Endothelial cell of umbilical vein (primary cell): ENCODE data around the gene FAM229A. TPM values are rescaled to one million over a fixed set of nuclear protein-coding genes. Genes with fewer than 3 reads are reported as not detected.

ENCODE experiments used
- BruUV-seq: library from RNA; stranded (reverse); fragments of 400-500 nt; replicated peaks from 2 replicates; lab custom pipeline; 2021; lab: Mats Ljungman, UMichigan
- CTCF ChIA-PET: fragments of 300-600, 350-600 bp; sonication (Branson Sonifier 250); formaldehyde crosslinking; loops from one replicate; lab custom pipeline; 2021; ENCODE audit warnings: antibody characterized with exemption, inconsistent platforms; lab: Charles Lee
- POLR2A ChIA-PET: fragments of 300-600, 350-600 bp; sonication (Branson Sonifier 250); formaldehyde crosslinking; loops from one replicate; lab custom pipeline; 2021; ENCODE audit warnings: antibody characterized with exemption, inconsistent platforms; lab: Charles Lee
- DNase-seq: peaks from one replicate; pipeline ENCODE4 v3.0.0-alpha.2; 2011; ENCODE audit warnings: low read depth, low spot score
- FAIRE-seq: peaks from 2 replicates; lab custom pipeline; 2011; peaks lifted over from hg19 to GRCh38; lab: Jason Lieb, UNC
- H2AFZ ChIP-seq: 2 replicates; pipeline ENCODE4 v1.6.0; 2012; ENCODE audit warnings: low read depth, low read length, control low read depth, inconsistent platforms
- H3K27ac ChIP-seq: 2 replicates; pipeline ENCODE4 v1.5.1; 2011; ENCODE audit warnings: low read depth, mild to moderate bottlenecking, control low read depth, low read length, moderate library complexity; ENCODE audit not compliant: insufficient read depth
- H3K27me3 ChIP-seq, 2 experiments: 2 replicates each; pipeline versions ENCODE4 v1.6.0 to v1.6.1; 2011; ENCODE audit warnings: low read length in 2 of 2, mixed read lengths in 1 of 2; ENCODE audit not compliant: control insufficient read depth in 2 of 2, insufficient read depth in 2 of 2
- H3K36me3 ChIP-seq, 2 experiments: 2 replicates in 1 of 2; 3 replicates in 1 of 2; pipeline ENCODE4 v1.5.1; 2011; ENCODE audit warnings: low read length in 2 of 2, mild to moderate bottlenecking in 1 of 2, moderate library complexity in 1 of 2; ENCODE audit not compliant: control insufficient read depth in 2 of 2, insufficient read depth in 2 of 2; ENCODE audit errors: extremely low read depth in 1 of 2
- H3K4me1 ChIP-seq: 3 replicates; pipeline ENCODE4 v1.5.1; 2011; ENCODE audit warnings: mild to moderate bottlenecking, low read length; ENCODE audit not compliant: control insufficient read depth, insufficient read depth; ENCODE audit errors: extremely low read depth
- H3K4me2 ChIP-seq: 2 replicates; pipeline ENCODE4 v1.6.1; 2011; ENCODE audit warnings: low read length, control low read depth, mixed read lengths; ENCODE audit not compliant: insufficient read depth
- H3K4me3 ChIP-seq, 3 experiments: fragments of 200-600 bp in 1 of 3; sonication (generic), shearing (Covaris generic) in 1 of 3; replicated peaks in 1 of 3; 2 replicates each; pipeline ENCODE4 v1.5.1; 2011 to 2016; ENCODE audit warnings: control low read depth in 3 of 3, low read length in 3 of 3, mild to moderate bottlenecking in 2 of 3, inconsistent platforms in 1 of 3, low read depth in 1 of 3, moderate library complexity in 1 of 3; ENCODE audit not compliant: insufficient read depth in 1 of 3
- H3K79me2 ChIP-seq: 2 replicates; pipeline ENCODE4 v1.6.0; 2012; ENCODE audit warnings: low read length, inconsistent platforms; ENCODE audit not compliant: control insufficient read depth, insufficient read depth
- H3K9ac ChIP-seq: replicated peaks from 2 replicates; pipeline ENCODE3; 2011; ENCODE audit warnings: low read length, control low read depth; ENCODE audit not compliant: insufficient read depth; ENCODE audit errors: extremely low read depth
- H3K9me1 ChIP-seq: replicated peaks from 3 replicates; pipeline ENCODE4 v1.6.0; 2011; ENCODE audit warnings: mild to moderate bottlenecking, low read length; ENCODE audit not compliant: control insufficient read depth, insufficient read depth; ENCODE audit errors: extremely low read depth
- H3K9me3 ChIP-seq: replicated peaks from 2 replicates; pipeline ENCODE4 v1.5.1; 2012; ENCODE audit warnings: low read length, inconsistent platforms; ENCODE audit not compliant: control insufficient read depth, insufficient read depth
- H4K20me1 ChIP-seq: replicated peaks from 2 replicates; pipeline ENCODE3; 2011; ENCODE audit warnings: mild to moderate bottlenecking, low read length; ENCODE audit not compliant: control insufficient read depth, insufficient read depth; ENCODE audit errors: extremely low read depth
- CTCF ChIP-seq, 2 donors: IDR thresholded peaks; 1 replicate in 1 of 2; 2 replicates in 1 of 2; pipeline ENCODE4 v1.5.1; 2011; ENCODE audit warnings: low read length in 2 of 2, mild to moderate bottlenecking in 2 of 2, moderate library complexity in 2 of 2, control low read depth in 1 of 2, inconsistent platforms in 1 of 2, low read depth in 1 of 2; ENCODE audit not compliant: insufficient read depth in 1 of 2; ENCODE audit errors: extremely low read depth in 1 of 2
- POLR2A ChIP-seq: IDR thresholded peaks from 2 replicates; pipeline ENCODE4 v1.6.1; 2012; ENCODE audit warnings: low read depth, mild to moderate bottlenecking, control low read depth, low read length
- POLR2AphosphoS5 ChIP-seq: IDR thresholded peaks from 2 replicates; pipeline ENCODE4 v1.6.1; 2012; ENCODE audit warnings: low read depth, mild to moderate bottlenecking, control low read depth, low read length, moderate library complexity; ENCODE audit not compliant: insufficient read depth
- dilution Hi-C: fragments of 300-500 bp; cut with MboI; formaldehyde crosslinking; loops from one replicate; pipeline ENCODE4 v1.15.0; 2019; ENCODE audit warnings: low sequenced_read_pairs; ENCODE audit not compliant: extremely low pct_ligation_motif_present
- intact Hi-C: fragments of 100-400 bp; cut with micrococcal nuclease; formaldehyde crosslinking; loops from one replicate; pipeline ENCODE4 v1.10.0; 2022
- polyA plus RNA-seq, 4 experiments: library from polyadenylated mRNA; depleted of rRNA in 3 of 4; stranded (reverse) in 3 of 4; unstranded in 1 of 4; fragments of >200 nt; gene quantifications; 2 replicates each; pipeline versions ENCODE4 v1.2.1 to v1.2.3, GENCODE V29; 2011 to 2012; ENCODE audit warnings: missing spikeins in 1 of 4
- total RNA-seq: library from RNA; stranded (reverse); gene quantifications from 2 replicates; pipeline ENCODE4 v1.2.3, GENCODE V29; 2021

FAM229A gene
- total and polyA plus RNA-seq, 2 donors (not counting 3 experiments of a cell fraction or from before 2014, with no cell fraction given), result 8.9 to 11.6 TPM

- Histone ChIP-seq H4K20me1 (no peaks in the 10 kb centered on the region), H3K9me1 (no peaks in the 10 kb centered on the region), H3K27me3 (no peaks in the 10 kb centered on the region), H3K9me3 (no peaks in the 10 kb centered on the region), H3K9ac (peak overlapping the region; percentile 77), H3K36me3 (peaks cover 9 to 29% of the 10 kb centered on the region in 2 experiments), H2AFZ (no peak overlapping the region), H3K4me1 (peaks cover 14% of the 10 kb centered on the region), H3K4me3 (peak overlapping the region; percentile 28 to 87 (median 80)), H3K79me2 (peaks cover 19% of the 10 kb centered on the region), H3K4me2 (peak overlapping the region; percentile 60), H3K27ac (peak overlapping the region; percentile 14)
- intact Hi-C loops (loop anchor here (1.0 to 5.0 kb wide), 5 partner anchors 27 to 113 kb away; partner anchors contain the start of genes BSDC1, EIF3I, FAM229A and TMEM234), dilution Hi-C loops (no loop called here)
- DNase-seq (peak; percentile 41), FAIRE-seq (no peak)
- CTCF ChIA-PET, result interaction anchor here (0.7 to 1.7 kb wide), 9 partner anchors 17 to 145 kb away, joined by 3 to 12 read pairs (median 7); partner anchors contain the start of gene CCDC28B
- BruUV-seq, result no TSS peak
- POLR2A ChIA-PET, result interaction anchor here (1.1 to 2.2 kb wide), 14 partner anchors 11 to 111 kb away, joined by 3 to 50 read pairs (median 8); partner anchors contain the start of genes BSDC1, FAM167B and TSSK3
- TF ChIP-seq CTCF (IDR thresholded peaks at IDR 0.05; ENCODE audit: extremely low read depth in 1 of 2, insufficient read depth in 1 of 2, low read depth in 1 of 2, low read length in 2 of 2), result peak; percentile 75 to 80
- no peak for TF ChIP-seq POLR2A
- TF ChIP-seq POLR2AphosphoS5, result peak; percentile 30
These were observed 27.3 kb downstream of the FAM229A start for GRCh38 chr1:32334864-32335534.
